GM19351 (cell line): Measurements from ENCODE around the gene USP9X.
A peak's percentile ranks its signal among the peaks of the same experiment; 100 is the strongest.
"Not testable (repeated sequence)": the region's sequence is repeated elsewhere in the genome, so short reads cannot be mapped to it uniquely, and the experiment has no call there.

ENCODE experiments used
- ATAC-seq: cut with Tn5 transposase; IDR thresholded peaks from one replicate; pipeline ENCODE4 v1.9.1; 2021; ENCODE audit warnings: mild to moderate bottlenecking, moderate library complexity; ENCODE audit not compliant: unreplicated experiment

Gene USP9X

GRCh38 chrX:41084893-41085511 is at the start of gene USP9X:
USP9X (plus strand) TSS chrX:41085445; CDS start chrX:41123629, 38,184 bp downstream.
- ATAC-seq, result peak; percentile 54

- ATAC-seq, result no peak
Measured at GRCh38 chrX:41035582-41035981, 49.7 kb upstream of the USP9X start.

- no peak for ATAC-seq
Measured at GRCh38 chrX:41036668-41037326, 48.4 kb upstream of the USP9X start.

- ATAC-seq, result no peak
Measured at GRCh38 chrX:41043196-41043595, 42.0 kb upstream of the USP9X start.

- no peak for ATAC-seq
Measured at GRCh38 chrX:41043674-41044345, 41.4 kb upstream of the USP9X start.

GRCh38 chrX:41045960-41046567 is 39.2 kb upstream of the USP9X start:
- ATAC-seq, result no peak

GRCh38 chrX:41047878-41048534 is 37.2 kb upstream of the USP9X start:
- no peak for ATAC-seq

GRCh38 chrX:41050359-41050758 is 34.9 kb upstream of the USP9X start:
- no peak for ATAC-seq

GRCh38 chrX:41051288-41051687 is 34.0 kb upstream of the USP9X start:
- ATAC-seq, result no peak

- no peak for ATAC-seq
Measured at GRCh38 chrX:41055740-41056139, 29.5 kb upstream of the USP9X start.

- not testable (repeated sequence) for ATAC-seq
Measured at GRCh38 chrX:41063276-41063675, 22.0 kb upstream of the USP9X start.

- ATAC-seq, result no peak
Measured at GRCh38 chrX:41064018-41064417, 21.2 kb upstream of the USP9X start.

- no peak for ATAC-seq
Measured at GRCh38 chrX:41066391-41066790, 18.9 kb upstream of the USP9X start.

GRCh38 chrX:41066969-41067368 is 18.3 kb upstream of the USP9X start:
- ATAC-seq, result no peak

- ATAC-seq, result no peak
Measured at GRCh38 chrX:41067721-41068120, 17.5 kb upstream of the USP9X start.

GRCh38 chrX:41076742-41077141 is 8.5 kb upstream of the USP9X start:
- no peak for ATAC-seq

- no peak for ATAC-seq
Measured at GRCh38 chrX:41081821-41082220, 3.4 kb upstream of the USP9X start.

GRCh38 chrX:41082783-41083182 is 2.5 kb upstream of the USP9X start:
- ATAC-seq, result no peak

GRCh38 chrX:41084044-41084892 is 977 bp upstream of the USP9X start:
- ATAC-seq, result peak; percentile 64

- ATAC-seq, result peak; percentile 28
Measured at GRCh38 chrX:41085512-41085877, 250 bp downstream of the USP9X start.
